Transverse colon (tissue), 3 donors: Measurements from ENCODE around the gene CCDC150.

Source experiments
- EP300 ChIP-seq: sonication (generic); formaldehyde crosslinking; IDR thresholded peaks from one replicate; pipeline ENCODE4 v1.6.1; 2017; ENCODE audit warnings: antibody characterized with exemption, low read depth
- TF ChIP-seq, protein P1 (sequence below), 5 experiments: fragments of 200-600 bp in 3 of 5; fragments of 450-650 bp in 2 of 5; sonication (generic) in 3 of 5; IDR thresholded peaks; 1 replicate in 2 of 5; 2 replicates in 3 of 5; pipeline ENCODE4 v1.5.1; 2016 to 2017; ENCODE audit warnings: antibody characterized with exemption in 5 of 5, inconsistent platforms in 3 of 5, mild to moderate bottlenecking in 2 of 5, moderate library complexity in 1 of 5

DNA sequence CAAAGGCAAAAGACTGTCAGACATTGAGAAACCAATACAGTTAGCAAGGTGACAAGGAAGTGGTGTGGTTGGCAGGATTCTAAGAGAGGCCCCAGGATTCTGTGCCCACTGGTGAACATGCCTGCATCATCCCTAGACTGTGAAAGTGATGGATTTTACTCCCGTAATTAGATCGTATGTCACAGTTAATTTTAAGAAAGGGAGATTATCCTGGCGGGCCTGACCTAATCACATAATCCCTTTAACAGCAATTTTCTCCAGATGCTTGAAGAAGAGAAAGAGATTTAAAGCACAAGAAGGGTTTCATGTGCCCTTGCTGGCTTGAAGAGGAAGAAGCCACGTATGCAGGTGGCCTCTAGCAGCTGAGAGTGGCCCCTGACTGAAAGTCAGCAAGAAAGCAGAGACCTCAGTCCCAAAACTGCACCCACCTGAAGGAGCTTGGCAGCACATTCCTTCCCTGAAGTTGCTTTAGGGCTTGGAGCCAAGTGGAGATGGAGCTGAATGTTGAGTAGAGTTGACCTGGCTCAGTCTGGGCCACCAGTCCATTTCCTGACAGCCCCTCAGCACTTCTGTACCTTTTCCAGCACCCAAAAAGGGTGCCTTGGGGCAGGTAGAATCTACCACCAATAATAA, 110.9 kb downstream of the CCDC150 start:
- TF ChIP-seq EP300: no peak
- TF ChIP-seq, protein P1, sequence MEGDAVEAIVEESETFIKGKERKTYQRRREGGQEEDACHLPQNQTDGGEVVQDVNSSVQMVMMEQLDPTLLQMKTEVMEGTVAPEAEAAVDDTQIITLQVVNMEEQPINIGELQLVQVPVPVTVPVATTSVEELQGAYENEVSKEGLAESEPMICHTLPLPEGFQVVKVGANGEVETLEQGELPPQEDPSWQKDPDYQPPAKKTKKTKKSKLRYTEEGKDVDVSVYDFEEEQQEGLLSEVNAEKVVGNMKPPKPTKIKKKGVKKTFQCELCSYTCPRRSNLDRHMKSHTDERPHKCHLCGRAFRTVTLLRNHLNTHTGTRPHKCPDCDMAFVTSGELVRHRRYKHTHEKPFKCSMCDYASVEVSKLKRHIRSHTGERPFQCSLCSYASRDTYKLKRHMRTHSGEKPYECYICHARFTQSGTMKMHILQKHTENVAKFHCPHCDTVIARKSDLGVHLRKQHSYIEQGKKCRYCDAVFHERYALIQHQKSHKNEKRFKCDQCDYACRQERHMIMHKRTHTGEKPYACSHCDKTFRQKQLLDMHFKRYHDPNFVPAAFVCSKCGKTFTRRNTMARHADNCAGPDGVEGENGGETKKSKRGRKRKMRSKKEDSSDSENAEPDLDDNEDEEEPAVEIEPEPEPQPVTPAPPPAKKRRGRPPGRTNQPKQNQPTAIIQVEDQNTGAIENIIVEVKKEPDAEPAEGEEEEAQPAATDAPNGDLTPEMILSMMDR (IDR thresholded peaks at IDR 0.05): no peak
